Esophagus squamous epithelium (tissue), 5 donors: Measurements from ENCODE around the gene CPSF7. TPM values are rescaled to one million over a fixed set of nuclear protein-coding genes. Genes with fewer than 3 reads are reported as not detected.

Source experiments
- DNase-seq: peaks from one replicate; lab custom pipeline; 2025; lab: John Stamatoyannopoulos, UW
- H3K27ac ChIP-seq, 4 donors: fragments of 200-600 bp; sonication (generic); one replicate each; pipeline ENCODE4 v1.5.1; 2016 to 2019; ENCODE audit warnings: mild to moderate bottlenecking in 1 of 4
- H3K27me3 ChIP-seq, 4 donors: fragments of 200-600 bp; sonication (generic); 1 replicate in 3 of 4; 2 replicates in 1 of 4; pipeline versions ENCODE4 v1.5.1 to v1.6.0; 2017 to 2021; ENCODE audit warnings: antibody characterized with exemption in 1 of 4
- H3K36me3 ChIP-seq, 3 donors: fragments of 200-600 bp; sonication (generic); one replicate each; pipeline ENCODE4 v1.5.1; 2016 to 2019
- H3K4me1 ChIP-seq, 3 donors: fragments of 200-600 bp; sonication (generic); one replicate each; pipeline ENCODE4 v1.5.1; 2017 to 2019
- H3K4me3 ChIP-seq, 4 donors: fragments of 200-600 bp; sonication (generic); 1 replicate in 3 of 4; 2 replicates in 1 of 4; pipeline ENCODE4 v1.5.1; 2016 to 2019; ENCODE audit warnings: mild to moderate bottlenecking in 2 of 4, moderate library complexity in 1 of 4
- H3K9me3 ChIP-seq, 3 donors: fragments of 200-600 bp; sonication (generic); one replicate each; pipeline ENCODE4 v1.5.1; 2016 to 2019
- CTCF ChIP-seq, 6 experiments: fragments of 450-650 bp in 4 of 6; fragments of 200-600 bp in 2 of 6; sonication (generic) in 2 of 6; IDR thresholded peaks; one replicate each; pipeline ENCODE4 v1.5.1; 2016 to 2019; ENCODE audit warnings: antibody characterized with exemption in 6 of 6, mild to moderate bottlenecking in 4 of 6, moderate library complexity in 4 of 6
- POLR2A ChIP-seq, 4 donors: fragments of 450-650 bp; IDR thresholded peaks; one replicate each; pipeline ENCODE4 v1.6.1; 2017; ENCODE audit warnings: antibody characterized with exemption in 4 of 4, mild to moderate bottlenecking in 4 of 4, moderate library complexity in 3 of 4
- WGBS, 2 donors: methylation state at CpG; one replicate each; pipeline ENCODE4 v1.1.5; 2018; 5-methylcytosine and 5-hydroxymethylcytosine counted together
- intact Hi-C: fragments of 100-400 bp; cut with DNase I; formaldehyde crosslinking; loops from one replicate; pipeline ENCODE4 v1.15.0; 2022
- total RNA-seq, 4 donors: library from RNA; depleted of rRNA; stranded (reverse); fragments of >200 nt; gene quantifications; one replicate each; pipeline ENCODE4 v1.1.0, GENCODE V29; 2016
- donor health status: DM: yes; HTN: yes; CAD: no.

Gene CPSF7
- total RNA-seq, 4 donors from 2014 or later: 24.4 to 44.1 (median 34.3) TPM

GRCh38 chr11:61454520-61454919 lies 24.7 kb upstream of the CPSF7 start:
- H3K9me3 ChIP-seq: no peaks in the 10 kb centered on the region
- no peaks in the 10 kb centered on the region for H3K27me3 ChIP-seq
- H3K27ac ChIP-seq: no peak overlapping the region
- H3K4me3 ChIP-seq: no peak overlapping the region
- no peak for TF ChIP-seq POLR2A (IDR thresholded peaks at IDR 0.05)
- no peak for TF ChIP-seq CTCF (IDR thresholded peaks at IDR 0.05)
- peaks cover 0 to 12% (median 0%) of the 10 kb centered on the region in 3 donors for H3K4me1 ChIP-seq
- intact Hi-C loops: no loop called here
- DNase-seq: no peak
- peaks cover 0 to 67% (median 0%) of the 10 kb centered on the region in 3 donors for H3K36me3 ChIP-seq
- 71 to 88% methylated on average over 7 of the region's 7 CpGs for WGBS, 2 donors

- H3K4me3 ChIP-seq: no peak overlapping the region
- intact Hi-C loops: no loop called here
- DNase-seq: no peak
- no peaks in the 10 kb centered on the region for H3K9me3 ChIP-seq
- H3K36me3 ChIP-seq: peaks cover 0 to 75% (median 0%) of the 10 kb centered on the region in 3 donors
- H3K27me3 ChIP-seq: no peaks in the 10 kb centered on the region
- 27 to 30% methylated on average over 3 of the region's 3 CpGs for WGBS, 2 donors
- H3K27ac ChIP-seq: no peak overlapping the region
- H3K4me1 ChIP-seq: peaks cover 0 to 12% (median 0%) of the 10 kb centered on the region in 3 donors
- no peak for TF ChIP-seq CTCF (IDR thresholded peaks at IDR 0.05)
- no peak for TF ChIP-seq POLR2A (IDR thresholded peaks at IDR 0.05)
Measured at GRCh38 chr11:61453695-61454094, 23.9 kb upstream of the CPSF7 start.

GRCh38 chr11:61452825-61453224 lies 23.1 kb upstream of the CPSF7 start:
- no peak for DNase-seq
- intact Hi-C loops: no loop called here
- 88 to 94% methylated on average over 2 of the region's 2 CpGs for WGBS, 2 donors
- no peaks in the 10 kb centered on the region for H3K27me3 ChIP-seq
- H3K4me3 ChIP-seq: no peak overlapping the region
- H3K4me1 ChIP-seq: peaks cover 0 to 12% (median 0%) of the 10 kb centered on the region in 3 donors
- peaks cover 0 to 84% (median 0%) of the 10 kb centered on the region in 3 donors for H3K36me3 ChIP-seq
- no peak overlapping the region for H3K27ac ChIP-seq
- TF ChIP-seq CTCF (IDR thresholded peaks at IDR 0.05): no peak
- H3K9me3 ChIP-seq: no peaks in the 10 kb centered on the region

GRCh38 chr11:61448552-61448927 lies 18.8 kb upstream of the CPSF7 start:
- no peak for TF ChIP-seq CTCF (IDR thresholded peaks at IDR 0.05)
- no peak for TF ChIP-seq POLR2A (IDR thresholded peaks at IDR 0.05)
- Histone ChIP-seq H3K27me3 (no peaks in the 10 kb centered on the region), H3K27ac (no peak overlapping the region), H3K36me3 (peaks cover 7 to 98% (median 13%) of the 10 kb centered on the region in 3 donors), H3K4me3 (no peak overlapping the region), H3K4me1 (peaks cover 4 to 11% (median 5%) of the 10 kb centered on the region in 3 donors), H3K9me3 (no peaks in the 10 kb centered on the region)
- WGBS, 2 donors: 74 to 88% methylated on average over 5 to 6 of the region's 7 CpGs
- intact Hi-C loops: loop anchor here (5.0 kb wide), 1 partner anchor 69 kb away; no protein-coding TSS in a partner anchor
- DNase-seq: no peak

- 71 to 75% methylated on average over 12 of the region's 12 CpGs for WGBS, 2 donors
- intact Hi-C loops: loop anchor here (5.0 kb wide), 1 partner anchor 69 kb away; no protein-coding TSS in a partner anchor
- Histone ChIP-seq H3K4me1 (peaks cover 4 to 9% (median 5%) of the 10 kb centered on the region in 3 donors), H3K36me3 (peaks cover 7 to 98% (median 13%) of the 10 kb centered on the region in 3 donors), H3K27me3 (no peaks in the 10 kb centered on the region), H3K9me3 (no peaks in the 10 kb centered on the region), H3K27ac (no peak overlapping the region), H3K4me3 (no peak overlapping the region)
- TF ChIP-seq POLR2A (IDR thresholded peaks at IDR 0.05): no peak
- TF ChIP-seq CTCF (IDR thresholded peaks at IDR 0.05): no peak
- DNase-seq: no peak
Measured at GRCh38 chr11:61447601-61448551, 18.1 kb upstream of the CPSF7 start.
